K562 (cell line): ENCODE measurements around the gene CHCHD1. TPM values are rescaled to one million over a fixed set of nuclear protein-coding genes. Genes with fewer than 3 reads are reported as not detected.

Experiments used
- ATAC-seq: fragments of 200-7000 bp; cut with Tn5 transposase; 3 replicates; pipeline ENCODE4 v1.9.1; 2020; ENCODE audit warnings: moderate library complexity
- BruUV-seq: library from RNA; stranded (reverse); fragments of 400-500 nt; replicated peaks from 2 replicates; lab custom pipeline; 2021; lab: Mats Ljungman, UMichigan
- CTCF ChIA-PET: fragments of 300-600 bp; formaldehyde crosslinking; extraction: SDS; loops from one replicate; lab custom pipeline; 2021; ENCODE audit warnings: low intra/inter-chr PET ratio; lab: Yijun Ruan, JAX
- POLR2A ChIA-PET: fragments of 300-600, 350-650 bp; sonication (Branson Sonifier 250); formaldehyde crosslinking; extraction: SDS; loops from one replicate; lab custom pipeline; 2021; ENCODE audit warnings: antibody characterized with exemption, inconsistent platforms; lab: Yijun Ruan, JAX
- DNase-seq, 4 experiments: peaks; one replicate each; pipeline versions ENCODE4 v3.0.0 to v3.0.0-alpha.2; 2011 to 2018; ENCODE audit warnings: low spot score in 3 of 4, mixed read lengths in 3 of 4; ENCODE audit errors: extremely low read depth in 1 of 4
- FAIRE-seq: peaks from 2 replicates; lab custom pipeline; 2011; peaks lifted over from hg19 to GRCh38; lab: Jason Lieb, UNC
- H2AFZ ChIP-seq: 2 replicates; pipeline ENCODE4 v1.6.0; 2011; ENCODE audit warnings: low read depth, low read length, control low read depth, inconsistent platforms
- H3K27ac ChIP-seq: fragments of 200-600 bp; 3 replicates; pipeline ENCODE4 v1.8.0; 2011; ENCODE audit warnings: low read depth, mild to moderate bottlenecking, control low read depth, inconsistent platforms, low read length, moderate library complexity, mixed read lengths; ENCODE audit errors: extremely low read depth
- H3K27me3 ChIP-seq, 2 experiments: fragments of 300-600 bp in 1 of 2; 2 replicates in 1 of 2; 3 replicates in 1 of 2; pipeline versions ENCODE4 v1.6.0 to v1.8.0; 2011; ENCODE audit warnings: inconsistent platforms in 2 of 2, low read length in 2 of 2, mild to moderate bottlenecking in 1 of 2, mixed read lengths in 1 of 2, moderate library complexity in 1 of 2; ENCODE audit not compliant: control insufficient read depth in 2 of 2, insufficient read depth in 2 of 2
- H3K36me3 ChIP-seq: fragments of 300-600 bp; 3 replicates; pipeline ENCODE4 v1.8.0; 2011; ENCODE audit warnings: mild to moderate bottlenecking, low read length, inconsistent platforms; ENCODE audit not compliant: control insufficient read depth, insufficient read depth
- H3K4me1 ChIP-seq, 2 experiments: fragments of 200-600 bp in 1 of 2; replicated peaks in 1 of 2; 2 replicates in 1 of 2; 3 replicates in 1 of 2; pipeline versions ENCODE4 v1.5.1 to v1.8.0; 2011; ENCODE audit warnings: inconsistent platforms in 2 of 2, low read length in 2 of 2, mild to moderate bottlenecking in 1 of 2, mixed read lengths in 1 of 2, moderate library complexity in 1 of 2; ENCODE audit not compliant: control insufficient read depth in 2 of 2, insufficient read depth in 2 of 2
- H3K4me2 ChIP-seq: 2 replicates; pipeline ENCODE4 v1.6.1; 2011; ENCODE audit warnings: low read length, control low read depth, inconsistent platforms, mixed read lengths; ENCODE audit not compliant: insufficient read depth
- H3K4me3 ChIP-seq: fragments of 200-600 bp; sonication (generic), shearing (Covaris generic); 2 replicates; pipeline ENCODE4 v1.5.1; 2016; ENCODE audit warnings: control low read depth, inconsistent platforms
- H3K79me2 ChIP-seq: fragments of 200-600 bp; 3 replicates; pipeline ENCODE4 v1.8.0; 2011; ENCODE audit warnings: low read length, inconsistent platforms; ENCODE audit not compliant: control insufficient read depth, insufficient read depth
- H3K9ac ChIP-seq, 2 experiments: 2 replicates each; pipeline versions ENCODE4 v1.6.0 to v1.6.1; 2011; ENCODE audit warnings: low read depth in 2 of 2, low read length in 2 of 2, control low read depth in 1 of 2, inconsistent platforms in 1 of 2, mild to moderate bottlenecking in 1 of 2, mixed read lengths in 1 of 2; ENCODE audit not compliant: insufficient read depth in 1 of 2
- H3K9me1 ChIP-seq: one replicate; pipeline ENCODE4 v1.6.0; 2011; ENCODE audit warnings: inconsistent platforms, mild to moderate bottlenecking, low read length, moderate library complexity; ENCODE audit not compliant: control insufficient read depth, insufficient read depth
- H3K9me3 ChIP-seq: replicated peaks from 2 replicates; pipeline ENCODE4 v1.5.1; 2011; ENCODE audit warnings: low read depth, low read length, inconsistent platforms; ENCODE audit not compliant: control insufficient read depth, insufficient read depth
- H4K20me1 ChIP-seq: replicated peaks from 2 replicates; pipeline ENCODE4 v1.6.1; 2011; ENCODE audit warnings: low read length, inconsistent platforms, mixed read lengths; ENCODE audit not compliant: control insufficient read depth, insufficient read depth
- HMG20A ChIP-seq: fragments of 450-650 bp; formaldehyde crosslinking; conservative IDR thresholded peaks from 2 replicates; pipeline ENCODE4 v1.4.0; 2020; ENCODE audit warnings: mild to moderate bottlenecking, mixed read lengths
- IFI16 ChIP-seq: fragments of 250-450 bp; sonication (Bioruptor Pico); IDR thresholded peaks from 2 replicates; pipeline ENCODE4 v2.1.2; 2022; ENCODE audit warnings: mild to moderate bottlenecking, inconsistent platforms
- IRF1 ChIP-seq: sonication (generic); formaldehyde crosslinking; IDR thresholded peaks from 2 replicates; pipeline ENCODE4 v1.8.0; 2022; ENCODE audit warnings: missing genetic modification reagents, mild to moderate bottlenecking, borderline replicate concordance
- MAX ChIP-seq: sonication (generic); formaldehyde crosslinking; IDR thresholded peaks from 2 replicates; pipeline ENCODE4 v1.9.0; 2022; ENCODE audit warnings: mild to moderate bottlenecking, missing genetic modification reagents
- MEF2A ChIP-seq: IDR thresholded peaks from 2 replicates; pipeline ENCODE4 v1.6.1; 2011; ENCODE audit warnings: low read depth, mild to moderate bottlenecking, low read length, moderate library complexity; ENCODE audit not compliant: control insufficient read depth
- MTA2 ChIP-seq: fragments of 450-650 bp; IDR thresholded peaks from 2 replicates; pipeline ENCODE4 v1.6.1; 2016; ENCODE audit warnings: low read depth
- NR2C1 ChIP-seq, 2 experiments: fragments of 450-650 bp; IDR thresholded peaks; 2 replicates each; pipeline ENCODE4 v1.6.1; 2017; ENCODE audit warnings: mild to moderate bottlenecking in 2 of 2, antibody characterized with exemption in 1 of 2, inconsistent platforms in 1 of 2, missing compliant biosample characterization in 1 of 2, missing genetic modification characterization in 1 of 2
- PCBP1 ChIP-seq: fragments of 200-400 bp; formaldehyde crosslinking; IDR thresholded peaks from 2 replicates; pipeline ENCODE4 v1.6.1; 2018; ENCODE audit warnings: mild to moderate bottlenecking, low read depth, low read length; ENCODE audit not compliant: poor library complexity, severe bottlenecking
- PML ChIP-seq: IDR thresholded peaks from 2 replicates; pipeline ENCODE4 v1.6.1; 2012; ENCODE audit warnings: low read length, inconsistent platforms
- POLR2A ChIP-seq: fragments of 450-650 bp; conservative IDR thresholded peaks from 2 replicates; pipeline ENCODE4 v1.6.1; 2016
- PPARD ChIP-seq: fragments of 250-450 bp; sonication (Bioruptor Pico); IDR thresholded peaks from 2 replicates; pipeline ENCODE4 v1.8.0; 2022; ENCODE audit warnings: inconsistent platforms, mild to moderate bottlenecking, moderate library complexity
- RBM22 ChIP-seq: fragments of 200-400 bp; formaldehyde crosslinking; IDR thresholded peaks from 2 replicates; pipeline ENCODE4 v1.6.1; 2018; ENCODE audit warnings: low read length, low read depth; ENCODE audit not compliant: poor library complexity, severe bottlenecking
- RHOXF2B ChIP-seq: fragments of 250-450 bp; sonication (Bioruptor Pico); conservative IDR thresholded peaks from 2 replicates; pipeline ENCODE4 v1.5.1; 2021
- TARDBP ChIP-seq: fragments of 450-650 bp; IDR thresholded peaks from 2 replicates; pipeline ENCODE4 v1.6.1; 2016
- TRIM24 ChIP-seq, 2 experiments: fragments of 450-650 bp; IDR thresholded peaks; 2 replicates each; pipeline ENCODE4 v1.6.1; 2016
- U2AF2 ChIP-seq: fragments of 200-400 bp; formaldehyde crosslinking; optimal IDR thresholded peaks from 2 replicates; pipeline ENCODE3; 2017; ENCODE audit warnings: low read depth, mild to moderate bottlenecking, low read length
- ZBED1 ChIP-seq: IDR thresholded peaks from 2 replicates; pipeline ENCODE4 v1.6.1; 2014
- ZBTB5 ChIP-seq: fragments of 450-650 bp; IDR thresholded peaks from 2 replicates; pipeline ENCODE4 v1.6.1; 2017; ENCODE audit warnings: antibody characterized with exemption
- ZNF212 ChIP-seq: fragments of 450-650 bp; formaldehyde crosslinking; IDR thresholded peaks from 2 replicates; pipeline ENCODE4 v1.4.0; 2020; ENCODE audit warnings: mild to moderate bottlenecking
- ZSCAN32 ChIP-seq: fragments of 450-650 bp; formaldehyde crosslinking; IDR thresholded peaks from 2 replicates; pipeline ENCODE4 v1.4.0; 2020; ENCODE audit warnings: mild to moderate bottlenecking, moderate library complexity
- ZZZ3 ChIP-seq: fragments of 450-650 bp; IDR thresholded peaks from 2 replicates; pipeline ENCODE4 v1.6.1; 2016; ENCODE audit warnings: antibody characterized with exemption, mild to moderate bottlenecking, moderate library complexity
- WGBS: fragments of 100-300 bp; shearing (Covaris generic); methylation state at CpG from one replicate; pipeline ENCODE4 v1.1.6; 2016; ENCODE audit warnings: low coverage, mixed read lengths; ENCODE audit not compliant: insufficient coverage; ENCODE audit errors: missing lambda C conversion rate; 5-methylcytosine and 5-hydroxymethylcytosine counted together
- in situ Hi-C: fragments of 300-500 bp; cut with MboI; formaldehyde crosslinking; loops from 4 replicates; pipeline ENCODE4 v1.15.0; 2018; ENCODE audit warnings: inconsistent platforms, mixed read lengths
- intact Hi-C: fragments of 100-400 bp; cut with micrococcal nuclease; formaldehyde crosslinking; loops from 2 replicates; pipeline ENCODE4 v1.14.2; 2022
- polyA plus RNA-seq, 8 experiments: library from polyadenylated mRNA; depleted of rRNA in 4 of 8; stranded (reverse) in 5 of 8; unstranded in 3 of 8; fragments of >200 nt; fragmentation: Nextera tagmentation in 2 of 8; fragmentation: Illumina TruSeq in 1 of 8; extraction: Ambion mirVana in 2 of 8; extraction: Trizol in 1 of 8; gene quantifications; 2 replicates each; pipeline versions ENCODE4 v1.2.1 to v1.2.3, GENCODE V29; 2011 to 2014; ENCODE audit warnings: inconsistent platforms in 1 of 8, missing spikeins in 1 of 8
- total RNA-seq, 7 experiments: library from RNA; depleted of rRNA in 6 of 7; stranded (reverse); fragments of >200 nt in 6 of 7; fragmentation: Illumina TruSeq in 2 of 7; extraction: Trizol in 2 of 7; gene quantifications; 2 replicates each; pipeline versions ENCODE4 v1.2.1 to v1.2.3, GENCODE V29; 2011 to 2021; ENCODE audit warnings: low replicate concordance in 1 of 7

CHCHD1 gene
- total and polyA plus RNA-seq, 9 of the 15 experiments (the other 6 are each of a cell fraction or from before 2014, with no cell fraction given) = 52.9 to 126 (median 83.4) TPM

GRCh38 chr10:73772281-73773151 lies 9.3 kb upstream of the CHCHD1 start:
- ChIA-PET CTCF (no interaction called here), POLR2A (interaction anchor here (0.6 to 11.0 kb wide), 24 partner anchors 10 to 1452 kb away, joined by 3 to 137 read pairs (median 3); partner anchors contain the start of genes CHCHD1, SEC24C and ZSWIM8)
- Histone ChIP-seq H3K9me3 (no peaks in the 10 kb centered on the region), H2AFZ (peak overlapping the region; percentile 94), H4K20me1 (peaks cover 13% of the 10 kb centered on the region), H3K27ac (peak overlapping the region; percentile 91), H3K9ac (peak overlapping the region; percentile 79 to 97), H3K36me3 (peaks cover 74% of the 10 kb centered on the region), H3K27me3 (no peaks in the 10 kb centered on the region), H3K4me1 (peaks cover 21 to 29% of the 10 kb centered on the region in 2 experiments; a peak in 4 of 5 replicates), H3K9me1 (no peaks in the 10 kb centered on the region), H3K4me3 (peak overlapping the region; percentile 74), H3K4me2 (peak overlapping the region; percentile 98), H3K79me2 (peaks cover 61% of the 10 kb centered on the region)
- in situ Hi-C loops = loop anchor here (10.0 kb wide), 1 partner anchor 118 kb away; the partner anchor contains the start of gene SYNPO2L
- no TSS peak for BruUV-seq
- DNase-seq = peak; percentile 90 to 94 (median 92)
- ATAC-seq = peak; percentile 86
- no peak for FAIRE-seq
- intact Hi-C loops = loop anchor here (5.0 kb wide), 1 partner anchor 160 kb away; no protein-coding TSS in a partner anchor
- under 1% methylated on average over 98 of the region's 101 CpGs for WGBS
- TF ChIP-seq PCBP1 = no peak
- peak; percentile 96 for TF ChIP-seq RBM22
- no peak for TF ChIP-seq U2AF2
- peak; percentile 68; the same call in 1 of the 2 replicates for TF ChIP-seq ZBED1
- TF ChIP-seq ZBTB5 = no peak
- TF ChIP-seq TARDBP = peak; percentile 95
- TF ChIP-seq TRIM24 (IDR thresholded peaks at IDR 0.05) = no peak
- TF ChIP-seq ZZZ3 = no peak
- no peak for TF ChIP-seq HMG20A (CRISPR knock-in tag)
- TF ChIP-seq ZSCAN32 = peak; percentile 77; the same call in 1 of the 2 replicates
- TF ChIP-seq PPARD (CRISPR knock-in tag) = no peak
- peak; percentile 82 for TF ChIP-seq MAX
- TF ChIP-seq MEF2A = no peak
- TF ChIP-seq IFI16 (CRISPR knock-in tag) = no peak
- peak; percentile 83 for TF ChIP-seq PML
- TF ChIP-seq NR2C1 (IDR thresholded peaks at IDR 0.05) = no peak
- TF ChIP-seq NR2C1 (tag; IDR thresholded peaks at IDR 0.05) = no peak
- peak; percentile 97 for TF ChIP-seq POLR2A
- no peak for TF ChIP-seq IRF1 (CRISPR knock-in tag)
- 0 out of 2 replicates have a peak, but pooled peaks have one; percentile 5 for TF ChIP-seq RHOXF2B (CRISPR knock-in tag)
- TF ChIP-seq MTA2 = no peak
- TF ChIP-seq ZNF212 = peak; percentile 88
